Suprapubic skin (tissue), 3 donors: Measurements from ENCODE around the gene WDR86.

Source experiments
- POLR2A ChIP-seq, 2 donors: fragments of 450-650 bp; IDR thresholded peaks; one replicate each; pipeline ENCODE4 v1.6.1; 2017; ENCODE audit warnings: antibody characterized with exemption in 2 of 2, mild to moderate bottlenecking in 2 of 2, moderate library complexity in 2 of 2
- TF ChIP-seq, protein P1 (sequence below), 2 donors: fragments of 200-600 bp in 1 of 2; fragments of 450-650 bp in 1 of 2; sonication (generic) in 1 of 2; IDR thresholded peaks; one replicate each; pipeline ENCODE4 v1.5.1; 2016 to 2019; ENCODE audit warnings: antibody characterized with exemption in 2 of 2, mild to moderate bottlenecking in 1 of 2, moderate library complexity in 1 of 2

DNA sequence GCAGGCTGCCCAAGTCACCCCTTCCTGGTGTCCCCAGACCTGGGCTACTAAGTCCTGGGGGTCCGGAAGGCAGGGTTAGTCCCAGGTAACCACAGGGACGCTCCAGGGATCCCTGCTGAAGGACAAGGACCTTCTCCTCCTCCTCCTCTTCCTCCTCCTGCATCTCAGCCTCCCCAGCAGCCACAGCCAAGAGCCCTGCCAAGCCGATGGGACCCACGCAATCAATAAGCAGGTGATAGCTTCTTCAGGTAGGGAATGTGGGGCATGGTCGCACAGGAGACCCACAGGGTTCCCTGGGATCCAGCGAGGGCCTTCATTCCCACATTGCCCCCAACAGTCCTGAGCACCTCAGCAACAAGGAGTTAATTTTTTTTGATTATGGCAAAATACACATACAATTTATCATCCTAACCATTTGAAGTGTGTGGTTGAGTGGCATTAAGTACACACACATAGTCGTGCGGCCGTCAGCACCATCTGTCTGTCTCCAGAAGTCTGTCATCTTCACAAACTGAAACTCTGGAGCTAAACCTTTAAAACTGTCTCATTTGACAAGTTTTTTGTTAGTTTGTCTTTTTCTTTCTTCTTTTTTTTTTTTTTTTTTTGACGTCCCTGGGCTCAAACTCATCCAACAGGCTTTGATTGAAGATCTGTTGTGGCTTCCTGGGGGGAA, 18.0 kb upstream of the WDR86 start:
- TF ChIP-seq, protein P1, sequence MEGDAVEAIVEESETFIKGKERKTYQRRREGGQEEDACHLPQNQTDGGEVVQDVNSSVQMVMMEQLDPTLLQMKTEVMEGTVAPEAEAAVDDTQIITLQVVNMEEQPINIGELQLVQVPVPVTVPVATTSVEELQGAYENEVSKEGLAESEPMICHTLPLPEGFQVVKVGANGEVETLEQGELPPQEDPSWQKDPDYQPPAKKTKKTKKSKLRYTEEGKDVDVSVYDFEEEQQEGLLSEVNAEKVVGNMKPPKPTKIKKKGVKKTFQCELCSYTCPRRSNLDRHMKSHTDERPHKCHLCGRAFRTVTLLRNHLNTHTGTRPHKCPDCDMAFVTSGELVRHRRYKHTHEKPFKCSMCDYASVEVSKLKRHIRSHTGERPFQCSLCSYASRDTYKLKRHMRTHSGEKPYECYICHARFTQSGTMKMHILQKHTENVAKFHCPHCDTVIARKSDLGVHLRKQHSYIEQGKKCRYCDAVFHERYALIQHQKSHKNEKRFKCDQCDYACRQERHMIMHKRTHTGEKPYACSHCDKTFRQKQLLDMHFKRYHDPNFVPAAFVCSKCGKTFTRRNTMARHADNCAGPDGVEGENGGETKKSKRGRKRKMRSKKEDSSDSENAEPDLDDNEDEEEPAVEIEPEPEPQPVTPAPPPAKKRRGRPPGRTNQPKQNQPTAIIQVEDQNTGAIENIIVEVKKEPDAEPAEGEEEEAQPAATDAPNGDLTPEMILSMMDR (IDR thresholded peaks at IDR 0.05), result no peak
- TF ChIP-seq POLR2A (IDR thresholded peaks at IDR 0.05), result no peak
